Esophagus muscularis mucosa (tissue), 3 donors: ENCODE results near the gene POF1B.

Experiments
- POLR2A ChIP-seq: fragments of 450-650 bp; IDR thresholded peaks from one replicate; pipeline ENCODE4 v1.6.1; 2017; ENCODE audit warnings: antibody characterized with exemption, moderate library complexity, mild to moderate bottlenecking, low read depth
- POLR2AphosphoS5 ChIP-seq, 2 donors: sonication (generic); formaldehyde crosslinking; IDR thresholded peaks; one replicate each; pipeline ENCODE4 v1.6.1; 2017; ENCODE audit warnings: antibody characterized with exemption in 2 of 2
- TF ChIP-seq, protein P1 (sequence below), 3 experiments: fragments of 200-600 bp in 2 of 3; fragments of 450-650 bp in 1 of 3; sonication (generic) in 2 of 3; IDR thresholded peaks; one replicate each; pipeline ENCODE4 v1.5.1; 2017 to 2019; ENCODE audit warnings: antibody characterized with exemption in 3 of 3, mild to moderate bottlenecking in 2 of 3, moderate library complexity in 1 of 3

DNA sequence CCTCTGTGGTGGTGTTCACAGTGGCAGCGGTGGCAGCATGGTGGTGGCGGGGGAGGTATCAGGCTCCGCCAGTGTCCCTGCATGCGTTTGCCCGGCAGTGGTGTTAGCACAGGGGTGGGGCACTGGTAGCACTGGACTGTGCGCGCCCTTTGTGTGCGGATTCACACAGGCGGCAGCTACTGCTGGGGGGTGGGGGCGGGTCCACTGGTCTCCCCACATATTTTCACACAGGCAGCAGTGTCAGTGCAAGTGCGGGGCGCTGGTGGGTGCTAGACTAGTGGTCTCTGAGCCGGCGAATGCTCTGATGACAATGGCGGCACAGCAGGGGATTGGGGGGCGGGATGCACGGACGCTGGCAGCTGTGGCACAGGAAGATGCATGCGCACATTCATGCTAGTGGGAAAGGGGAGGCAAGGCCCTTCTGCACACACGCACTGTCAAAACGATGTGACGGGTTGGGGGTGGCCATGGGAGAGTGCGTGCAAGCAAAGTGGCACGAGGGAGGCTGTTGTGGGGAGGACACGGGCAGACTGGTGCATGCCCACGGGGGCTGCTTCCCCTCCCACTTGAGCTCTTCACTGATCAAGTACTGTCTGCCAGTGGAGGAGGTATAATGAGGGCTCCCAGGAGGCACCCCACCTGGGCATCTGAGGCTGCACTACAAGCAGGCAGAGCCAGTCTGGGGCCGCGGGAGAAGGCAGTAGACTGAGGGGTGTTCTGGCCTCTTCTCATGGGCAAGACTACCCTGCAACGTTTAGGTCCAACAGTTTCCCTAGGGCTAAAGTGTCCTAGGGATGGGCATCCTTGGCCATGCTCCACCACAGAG is 53.0 kb downstream of the POF1B start:
- TF ChIP-seq, protein P1, sequence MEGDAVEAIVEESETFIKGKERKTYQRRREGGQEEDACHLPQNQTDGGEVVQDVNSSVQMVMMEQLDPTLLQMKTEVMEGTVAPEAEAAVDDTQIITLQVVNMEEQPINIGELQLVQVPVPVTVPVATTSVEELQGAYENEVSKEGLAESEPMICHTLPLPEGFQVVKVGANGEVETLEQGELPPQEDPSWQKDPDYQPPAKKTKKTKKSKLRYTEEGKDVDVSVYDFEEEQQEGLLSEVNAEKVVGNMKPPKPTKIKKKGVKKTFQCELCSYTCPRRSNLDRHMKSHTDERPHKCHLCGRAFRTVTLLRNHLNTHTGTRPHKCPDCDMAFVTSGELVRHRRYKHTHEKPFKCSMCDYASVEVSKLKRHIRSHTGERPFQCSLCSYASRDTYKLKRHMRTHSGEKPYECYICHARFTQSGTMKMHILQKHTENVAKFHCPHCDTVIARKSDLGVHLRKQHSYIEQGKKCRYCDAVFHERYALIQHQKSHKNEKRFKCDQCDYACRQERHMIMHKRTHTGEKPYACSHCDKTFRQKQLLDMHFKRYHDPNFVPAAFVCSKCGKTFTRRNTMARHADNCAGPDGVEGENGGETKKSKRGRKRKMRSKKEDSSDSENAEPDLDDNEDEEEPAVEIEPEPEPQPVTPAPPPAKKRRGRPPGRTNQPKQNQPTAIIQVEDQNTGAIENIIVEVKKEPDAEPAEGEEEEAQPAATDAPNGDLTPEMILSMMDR (IDR thresholded peaks at IDR 0.05) = no peak
- TF ChIP-seq POLR2A (no peak), POLR2AphosphoS5 (IDR thresholded peaks at IDR 0.05) (no peak)
